Measurements from ENCODE around the gene SPSB1. TPM values are rescaled to one million over a fixed set of nuclear protein-coding genes. Genes with fewer than 3 reads are reported as not detected.

SPSB1 gene
- polyA plus RNA-seq, 1 donor (not counting 4 experiments of a cell fraction or from before 2014, with no cell fraction given), result 19.8 TPM

- Histone ChIP-seq H3K4me2 (ENCODE audit: control insufficient read depth, extremely low read depth, insufficient read depth, low read depth, low read length) (no peak overlapping the region), H3K79me2 (ENCODE audit: control insufficient read depth, insufficient read depth, low read length) (no peaks in the 10 kb centered on the region), H3K27ac (ENCODE audit: control insufficient read depth, insufficient read depth, low read length) (no peak overlapping the region), H4K20me1 (ENCODE audit: control insufficient read depth, extremely low read depth, insufficient read depth, low read length) (no peaks in the 10 kb centered on the region), H3K9ac (ENCODE audit: control insufficient read depth, extremely low read depth, insufficient read depth, low read length) (no peak overlapping the region), H3K9me3 (ENCODE audit: control insufficient read depth, low read depth, low read length) (no peaks in the 10 kb centered on the region), H3K36me3 (ENCODE audit: control insufficient read depth in 2 of 2, extremely low read depth in 1 of 2, insufficient read depth in 2 of 2, low read length in 2 of 2) (no peaks in the 10 kb centered on the region), H3K4me1 (ENCODE audit: control insufficient read depth, extremely low read depth, insufficient read depth, low read length) (no peaks in the 10 kb centered on the region), H3K27me3 (ENCODE audit: control insufficient read depth, extremely low read depth, insufficient read depth, low read length) (peaks cover 9% of the 10 kb centered on the region), H3K9me1 (ENCODE audit: control insufficient read depth, extremely low read depth, insufficient read depth, low read length) (no peaks in the 10 kb centered on the region), H2AFZ (ENCODE audit: control insufficient read depth, low read length) (no peak overlapping the region), H3K4me3 (ENCODE audit: control insufficient read depth in 2 of 3, extremely low read depth in 1 of 3, insufficient read depth in 2 of 3, low read depth in 1 of 3, low read length in 3 of 3) (no peak overlapping the region)
- no peak for TF ChIP-seq CTCF (optimal IDR thresholded peaks at IDR 0.05 in 1 of 3, IDR thresholded peaks at IDR 0.05 in 1 of 3, conservative IDR thresholded peaks at IDR 0.05 in 1 of 3; ENCODE audit: extremely low read depth in 1 of 3, insufficient read depth in 2 of 3, low read length in 3 of 3)
- TF ChIP-seq EZH2 (IDR thresholded peaks at IDR 0.05; ENCODE audit: low read length), result no peak
- FAIRE-seq (no peak), DNase-seq (ENCODE audit: low read depth, low spot score) (no peak)
- dilution Hi-C loops (cut with MboI; ENCODE audit: extremely low pct_ligation_motif_present, low sequenced_read_pairs), result no loop called here
These were observed 86.1 kb downstream of the SPSB1 start for GRCh38 chr1:9378801-9379200.

- H3K4me3 ChIP-seq (ENCODE audit: control insufficient read depth in 2 of 3, extremely low read depth in 1 of 3, insufficient read depth in 2 of 3, low read depth in 1 of 3, low read length in 3 of 3), result no peak overlapping the region
- dilution Hi-C loops (cut with MboI; ENCODE audit: extremely low pct_ligation_motif_present, low sequenced_read_pairs), result no loop called here
- H3K9ac ChIP-seq (ENCODE audit: control insufficient read depth, extremely low read depth, insufficient read depth, low read length), result no peak overlapping the region
- no peak overlapping the region for H3K27ac ChIP-seq (ENCODE audit: control insufficient read depth, insufficient read depth, low read length)
- H3K4me2 ChIP-seq (ENCODE audit: control insufficient read depth, extremely low read depth, insufficient read depth, low read depth, low read length), result no peak overlapping the region
- H2AFZ ChIP-seq (ENCODE audit: control insufficient read depth, low read length), result no peak overlapping the region
- peaks cover 3% of the 10 kb centered on the region for H3K4me1 ChIP-seq (ENCODE audit: control insufficient read depth, extremely low read depth, insufficient read depth, low read length)
- H3K27me3 ChIP-seq (ENCODE audit: control insufficient read depth, extremely low read depth, insufficient read depth, low read length), result peaks cover 9% of the 10 kb centered on the region
- H3K9me1 ChIP-seq (ENCODE audit: control insufficient read depth, extremely low read depth, insufficient read depth, low read length), result no peaks in the 10 kb centered on the region
- TF ChIP-seq CTCF (optimal IDR thresholded peaks at IDR 0.05 in 1 of 3, IDR thresholded peaks at IDR 0.05 in 1 of 3, conservative IDR thresholded peaks at IDR 0.05 in 1 of 3; ENCODE audit: extremely low read depth in 1 of 3, insufficient read depth in 2 of 3, low read length in 3 of 3) (no peak), EZH2 (IDR thresholded peaks at IDR 0.05; ENCODE audit: low read length) (no peak)
- H3K79me2 ChIP-seq (ENCODE audit: control insufficient read depth, insufficient read depth, low read length), result no peaks in the 10 kb centered on the region
- H4K20me1 ChIP-seq (ENCODE audit: control insufficient read depth, extremely low read depth, insufficient read depth, low read length), result no peaks in the 10 kb centered on the region
- no peaks in the 10 kb centered on the region for H3K36me3 ChIP-seq (ENCODE audit: control insufficient read depth in 2 of 2, extremely low read depth in 1 of 2, insufficient read depth in 2 of 2, low read length in 2 of 2)
- no peak for DNase-seq (ENCODE audit: low read depth, low spot score)
- FAIRE-seq, result no peak
- H3K9me3 ChIP-seq (ENCODE audit: control insufficient read depth, low read depth, low read length), result no peaks in the 10 kb centered on the region
These were observed 88.0 kb downstream of the SPSB1 start for GRCh38 chr1:9380711-9381110.

Data from keratinocyte (primary cell).